CD4-positive, alpha-beta T cell (primary cell): ENCODE measurements around the gene LRSAM1. TPM values are rescaled to one million over a fixed set of nuclear protein-coding genes. Genes with fewer than 3 reads are reported as not detected.

ENCODE experiments used
- ATAC-seq: fragments of 200-7000 bp; cut with Tn5 transposase; one replicate; pipeline ENCODE4 v1.10.0; 2022; ENCODE audit warnings: mild to moderate bottlenecking; ENCODE audit not compliant: poor library complexity
- CTCF ChIA-PET: fragments of 350-600 bp; sonication (Branson Sonifier 250); formaldehyde crosslinking; loops from one replicate; lab custom pipeline; 2021; ENCODE audit warnings: antibody characterized with exemption, inconsistent platforms; lab: Charles Lee
- POLR2A ChIA-PET: fragments of 350-600 bp; sonication (Branson Sonifier 250); formaldehyde crosslinking; loops from one replicate; lab custom pipeline; 2021; ENCODE audit warnings: antibody characterized with exemption, inconsistent platforms; lab: Charles Lee
- DNase-seq, 14 experiments: peaks; one replicate each; pipeline ENCODE4 v3.0.0-alpha.2; 2013 to 2020; ENCODE audit warnings: mixed read lengths in 2 of 14
- H3K27ac ChIP-seq, 2 donors: one replicate each; pipeline versions ENCODE4 v1.5.1 to v1.7.0; 2013; ENCODE audit warnings: low read length in 2 of 2, low read depth in 1 of 2, mild to moderate bottlenecking in 1 of 2
- H3K27me3 ChIP-seq, 2 experiments: 1 replicate in 1 of 2; 2 replicates in 1 of 2; pipeline versions ENCODE4 v1.6.1 to v1.7.0; 2013; ENCODE audit warnings: low read length in 2 of 2, control low read depth in 1 of 2, mild to moderate bottlenecking in 1 of 2, moderate library complexity in 1 of 2; ENCODE audit not compliant: insufficient read depth in 2 of 2, control insufficient read depth in 1 of 2
- H3K36me3 ChIP-seq: one replicate; pipeline ENCODE4 v1.6.1; 2013; ENCODE audit warnings: low read length, control low read depth; ENCODE audit not compliant: insufficient read depth
- H3K4me1 ChIP-seq: one replicate; pipeline ENCODE4 v1.6.1; 2013; ENCODE audit warnings: low read length, control low read depth; ENCODE audit not compliant: insufficient read depth
- H3K4me3 ChIP-seq: one replicate; pipeline ENCODE4 v1.5.1; 2013; ENCODE audit warnings: mild to moderate bottlenecking, low read length, moderate library complexity
- H3K9me3 ChIP-seq, 2 experiments: 1 replicate in 1 of 2; 2 replicates in 1 of 2; pipeline versions ENCODE4 v1.6.1 to v1.7.0; 2013; ENCODE audit warnings: low read length in 2 of 2, mild to moderate bottlenecking in 2 of 2, control low read depth in 1 of 2, moderate library complexity in 1 of 2; ENCODE audit not compliant: control insufficient read depth in 1 of 2, insufficient read depth in 1 of 2
- H3K27ac Mint-ChIP-seq: one replicate; pipeline ENCODE4 v1.8.0; 2020; ENCODE audit warnings: mixed read lengths
- H3K27me3 Mint-ChIP-seq: one replicate; pipeline ENCODE4 v1.8.0; 2021; ENCODE audit warnings: mixed read lengths
- H3K36me3 Mint-ChIP-seq: one replicate; pipeline ENCODE4 v1.8.0; 2021; ENCODE audit warnings: low read depth, mixed read lengths
- H3K4me1 Mint-ChIP-seq: one replicate; pipeline ENCODE4 v1.8.0; 2021; ENCODE audit warnings: low read depth, mixed read lengths
- H3K4me3 Mint-ChIP-seq: one replicate; pipeline ENCODE4 v1.8.0; 2020; ENCODE audit warnings: mild to moderate bottlenecking, mixed read lengths
- H3K9me3 Mint-ChIP-seq: one replicate; pipeline ENCODE4 v1.8.0; 2020; ENCODE audit warnings: mixed read lengths
- CTCF ChIP-seq: fragments of 200-600 bp; IDR thresholded peaks from one replicate; pipeline ENCODE4 v1.8.0; 2022; ENCODE audit warnings: antibody characterized with exemption, mild to moderate bottlenecking
- intact Hi-C, 2 experiments: fragments of 100-400 bp; cut with DNase I in 1 of 2; cut with micrococcal nuclease in 1 of 2; formaldehyde crosslinking; loops; one replicate each; pipeline versions ENCODE4 v1.15.1 to v1.9.0; 2023 to 2025; cut with DNase I, micrococcal nuclease
- total RNA-seq, 174 experiments: library from RNA in 2 of 174; stranded (reverse) in 2 of 174; gene quantifications; one replicate each; pipeline ENCODE4 v1.2.3 and lab custom pipeline; 2021 to 2026

The LRSAM1 gene
- total RNA-seq, 2 experiments from 2014 or later: 11.4 to 16.0 TPM

- no peak for TF ChIP-seq CTCF
- Histone ChIP-seq H3K9me3 (peaks cover 0 to 7% of the 10 kb centered on the region in 2 experiments), H3K27ac (no peak overlapping the region), H3K4me3 (no peak overlapping the region), H3K36me3 (peaks cover 2% of the 10 kb centered on the region), H3K4me1 (no peaks in the 10 kb centered on the region), H3K27me3 (no peaks in the 10 kb centered on the region)
- Mint-ChIP-seq H3K9me3 (no peaks in the 10 kb centered on the region), H3K36me3 (peaks cover 1% of the 10 kb centered on the region), H3K27ac (no peak overlapping the region), H3K4me1 (no peaks in the 10 kb centered on the region), H3K4me3 (no peak overlapping the region), H3K27me3 (no peaks in the 10 kb centered on the region)
- ChIA-PET POLR2A (no interaction called here), CTCF (no interaction called here)
- intact Hi-C loops: no loop called here
- DNase-seq: no peak
- no peak for ATAC-seq
Measured at GRCh38 chr9:127531676-127532075, 80.4 kb downstream of the LRSAM1 start.

DNA sequence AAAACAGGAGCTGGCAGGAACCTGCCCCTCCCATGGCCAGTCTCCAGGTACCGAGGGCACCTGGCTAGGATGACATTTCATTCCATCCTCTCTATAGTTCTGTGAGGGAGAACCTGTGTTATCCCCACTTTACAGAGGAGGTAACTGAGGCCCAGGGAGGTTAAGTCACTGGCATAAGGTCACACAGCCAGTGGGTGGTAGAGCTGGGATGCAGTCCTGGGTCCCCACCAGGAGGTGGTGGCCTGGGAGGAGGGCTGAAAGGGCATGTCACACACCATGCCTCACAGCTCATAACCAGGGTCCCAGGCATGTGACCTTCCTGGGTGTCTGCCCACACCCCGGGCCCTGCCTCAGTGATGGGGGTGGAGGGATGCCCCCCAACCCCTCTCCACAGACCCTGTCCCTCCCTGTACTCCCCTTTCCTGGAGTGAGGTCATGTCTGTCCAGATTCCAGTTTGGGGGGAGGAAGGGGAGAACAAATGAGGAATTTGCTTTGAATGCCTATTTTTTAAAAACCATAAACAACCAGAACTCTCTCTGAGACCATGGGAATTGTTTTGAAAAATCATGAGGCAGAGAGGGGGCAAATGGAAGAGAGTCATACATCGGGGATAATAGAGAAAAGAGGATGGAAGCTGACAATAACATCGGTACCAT, 83.1 kb downstream of the LRSAM1 start:
- Histone ChIP-seq H3K9me3 (no peaks in the 10 kb centered on the region), H3K27ac (no peak overlapping the region), H3K36me3 (peaks cover 2% of the 10 kb centered on the region), H3K27me3 (no peaks in the 10 kb centered on the region), H3K4me3 (no peak overlapping the region), H3K4me1 (no peaks in the 10 kb centered on the region)
- Mint-ChIP-seq H3K4me3 (no peak overlapping the region), H3K27ac (no peak overlapping the region), H3K27me3 (no peaks in the 10 kb centered on the region), H3K4me1 (no peaks in the 10 kb centered on the region), H3K36me3 (no peaks in the 10 kb centered on the region), H3K9me3 (no peaks in the 10 kb centered on the region)
- TF ChIP-seq CTCF: no peak
- DNase-seq: no peak
- no peak for ATAC-seq
- intact Hi-C loops: no loop called here
- ChIA-PET POLR2A (no interaction called here), CTCF (no interaction called here)

DNA sequence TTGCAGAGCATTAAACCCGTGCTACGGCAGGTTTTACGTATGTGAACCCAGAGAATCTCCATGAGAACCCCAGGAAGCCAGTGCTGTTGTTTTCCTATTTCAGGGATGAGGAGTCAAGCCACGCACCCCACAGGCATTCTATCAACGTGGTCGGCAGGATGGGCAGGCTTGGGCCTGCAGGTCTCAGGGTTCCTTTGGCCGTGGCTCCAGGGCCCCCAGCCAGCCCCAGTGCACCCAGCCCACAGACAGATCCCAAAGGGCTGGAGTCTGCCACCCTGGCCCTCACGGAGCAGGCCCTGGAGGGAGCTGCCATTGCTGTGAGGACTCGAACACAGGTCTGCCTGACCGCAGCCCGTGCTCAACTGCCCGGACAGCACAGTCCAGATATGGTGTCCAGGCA, 83.6 kb downstream of the LRSAM1 start:
- Mint-ChIP-seq H3K4me1 (no peaks in the 10 kb centered on the region), H3K27me3 (no peaks in the 10 kb centered on the region), H3K9me3 (no peaks in the 10 kb centered on the region), H3K4me3 (no peak overlapping the region), H3K36me3 (no peaks in the 10 kb centered on the region), H3K27ac (no peak overlapping the region)
- Histone ChIP-seq H3K27me3 (no peaks in the 10 kb centered on the region), H3K4me3 (no peak overlapping the region), H3K27ac (no peak overlapping the region), H3K4me1 (no peaks in the 10 kb centered on the region), H3K9me3 (no peaks in the 10 kb centered on the region), H3K36me3 (peaks cover 2% of the 10 kb centered on the region)
- TF ChIP-seq CTCF: no peak
- CTCF ChIA-PET: no interaction called here
- DNase-seq: no peak
- ATAC-seq: no peak
- intact Hi-C loops: no loop called here
- POLR2A ChIA-PET: no interaction called here
